ENCODE data around the gene PRPF4.

DNA sequence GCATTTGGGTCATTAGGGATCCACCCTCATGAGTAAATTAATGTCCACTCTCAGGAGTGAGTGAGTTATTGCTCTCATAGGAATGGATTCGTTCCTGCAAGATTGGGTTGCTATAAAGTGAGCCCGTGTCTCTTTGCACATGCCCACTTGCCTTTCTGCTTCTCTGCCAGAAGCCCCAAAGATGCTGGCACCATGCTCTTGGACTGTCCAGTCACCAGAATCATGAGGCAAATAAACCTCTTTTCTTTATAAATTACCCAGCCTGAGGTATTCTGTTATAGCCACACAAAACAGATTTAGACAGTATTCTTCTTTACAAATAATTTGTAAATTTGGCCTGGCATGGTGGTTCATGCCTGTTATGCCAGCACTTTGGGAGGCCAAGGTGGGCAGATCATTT lies 24.7 kb upstream of the PRPF4 start:
- TF ChIP-seq, protein P1, sequence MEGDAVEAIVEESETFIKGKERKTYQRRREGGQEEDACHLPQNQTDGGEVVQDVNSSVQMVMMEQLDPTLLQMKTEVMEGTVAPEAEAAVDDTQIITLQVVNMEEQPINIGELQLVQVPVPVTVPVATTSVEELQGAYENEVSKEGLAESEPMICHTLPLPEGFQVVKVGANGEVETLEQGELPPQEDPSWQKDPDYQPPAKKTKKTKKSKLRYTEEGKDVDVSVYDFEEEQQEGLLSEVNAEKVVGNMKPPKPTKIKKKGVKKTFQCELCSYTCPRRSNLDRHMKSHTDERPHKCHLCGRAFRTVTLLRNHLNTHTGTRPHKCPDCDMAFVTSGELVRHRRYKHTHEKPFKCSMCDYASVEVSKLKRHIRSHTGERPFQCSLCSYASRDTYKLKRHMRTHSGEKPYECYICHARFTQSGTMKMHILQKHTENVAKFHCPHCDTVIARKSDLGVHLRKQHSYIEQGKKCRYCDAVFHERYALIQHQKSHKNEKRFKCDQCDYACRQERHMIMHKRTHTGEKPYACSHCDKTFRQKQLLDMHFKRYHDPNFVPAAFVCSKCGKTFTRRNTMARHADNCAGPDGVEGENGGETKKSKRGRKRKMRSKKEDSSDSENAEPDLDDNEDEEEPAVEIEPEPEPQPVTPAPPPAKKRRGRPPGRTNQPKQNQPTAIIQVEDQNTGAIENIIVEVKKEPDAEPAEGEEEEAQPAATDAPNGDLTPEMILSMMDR (IDR thresholded peaks at IDR 0.05) = no peak
- no peak for TF ChIP-seq MYC (IDR thresholded peaks at IDR 0.05; ENCODE audit: borderline replicate concordance, low read length)
- TF ChIP-seq, protein P2, sequence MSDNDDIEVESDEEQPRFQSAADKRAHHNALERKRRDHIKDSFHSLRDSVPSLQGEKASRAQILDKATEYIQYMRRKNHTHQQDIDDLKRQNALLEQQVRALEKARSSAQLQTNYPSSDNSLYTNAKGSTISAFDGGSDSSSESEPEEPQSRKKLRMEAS (IDR thresholded peaks at IDR 0.05) = no peak
